Measurements from ENCODE around the gene CEP164. TPM values are rescaled to one million over a fixed set of nuclear protein-coding genes. Genes with fewer than 3 reads are reported as not detected.

CEP164 gene
- total RNA-seq, 1 experiment from 2014 or later = 22.2 TPM

DNA sequence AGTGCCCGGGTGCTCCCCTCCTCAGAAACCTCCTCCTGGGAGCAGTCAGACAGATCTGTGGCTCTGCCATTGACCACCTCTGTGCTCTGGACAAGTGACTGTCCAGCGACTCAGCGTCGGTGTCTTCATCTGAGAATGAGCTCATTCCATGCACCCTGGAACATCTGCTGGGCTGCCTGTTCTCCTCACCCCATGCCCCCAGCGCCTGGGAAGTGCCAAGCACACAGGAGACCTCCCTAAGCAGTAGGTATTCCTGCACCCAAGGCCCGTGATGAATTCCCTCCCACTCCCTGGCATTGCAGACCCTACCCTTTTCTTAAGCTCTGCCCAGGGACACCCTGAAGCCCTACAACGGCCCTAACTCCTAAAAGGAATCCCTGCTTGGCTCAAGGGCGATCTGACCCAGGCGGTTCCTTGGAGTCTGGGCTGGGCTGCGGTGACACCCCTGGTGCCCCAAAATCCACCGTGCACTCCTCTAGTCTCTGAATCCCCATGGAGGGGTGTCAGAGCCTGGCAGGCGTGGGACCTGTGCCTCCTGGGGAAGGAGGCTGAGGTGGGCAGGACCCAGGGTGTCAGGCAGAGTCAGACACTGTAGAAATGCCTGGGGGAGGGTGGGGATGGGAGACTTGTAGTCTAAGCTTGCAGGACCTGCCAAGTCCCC is 92.0 kb downstream of the CEP164 start:
- ChIA-PET RAD21 (ENCODE audit: low non-redundant PET in 1 of 2, low total read pairs in 2 of 2, uncharacterized antibody in 2 of 2, unreplicated experiment in 2 of 2) (no interaction called here), CTCF (no interaction called here), POLR2A (no interaction called here)
- Histone ChIP-seq H3K4me2 (ENCODE audit: low read length) (no peak overlapping the region), H3K4me3 (replicated peaks in 1 of 2; ENCODE audit: low read depth in 1 of 2, low read length in 2 of 2) (no peak overlapping the region), H3K9ac (ENCODE audit: low read length) (no peak overlapping the region), H3K27ac (ENCODE audit: low read depth, low read length) (no peak overlapping the region), H3K36me3 (ENCODE audit: control insufficient read depth in 1 of 2, insufficient read depth in 2 of 2, low read length in 2 of 2) (no peaks in the 10 kb centered on the region), H3K4me1 (ENCODE audit: control insufficient read depth in 1 of 2, insufficient read depth in 2 of 2, low read length in 2 of 2) (no peaks in the 10 kb centered on the region), H3K79me2 (ENCODE audit: insufficient read depth, low read length) (no peaks in the 10 kb centered on the region), H3K9me2 (ENCODE audit: insufficient read depth) (no peaks in the 10 kb centered on the region), H3K9me3 (ENCODE audit: control insufficient read depth in 1 of 2, insufficient read depth in 1 of 2, low read depth in 1 of 2, low read length in 2 of 2) (no peaks in the 10 kb centered on the region), H3K27me3 (ENCODE audit: insufficient read depth, low read length) (no peaks in the 10 kb centered on the region), H2AFZ (ENCODE audit: low read depth, low read length, poor library complexity, severe bottlenecking) (no peak overlapping the region), H4K20me1 (ENCODE audit: insufficient read depth) (no peaks in the 10 kb centered on the region)
- ATAC-seq (no peak), DNase-seq (ENCODE audit: low read depth, low spot score) (no peak)
- intact Hi-C loops (cut with micrococcal nuclease) = loop anchor here (10.0 kb wide), 1 partner anchor 525 kb away; no protein-coding TSS in a partner anchor
- TF ChIP-seq, protein P1, sequence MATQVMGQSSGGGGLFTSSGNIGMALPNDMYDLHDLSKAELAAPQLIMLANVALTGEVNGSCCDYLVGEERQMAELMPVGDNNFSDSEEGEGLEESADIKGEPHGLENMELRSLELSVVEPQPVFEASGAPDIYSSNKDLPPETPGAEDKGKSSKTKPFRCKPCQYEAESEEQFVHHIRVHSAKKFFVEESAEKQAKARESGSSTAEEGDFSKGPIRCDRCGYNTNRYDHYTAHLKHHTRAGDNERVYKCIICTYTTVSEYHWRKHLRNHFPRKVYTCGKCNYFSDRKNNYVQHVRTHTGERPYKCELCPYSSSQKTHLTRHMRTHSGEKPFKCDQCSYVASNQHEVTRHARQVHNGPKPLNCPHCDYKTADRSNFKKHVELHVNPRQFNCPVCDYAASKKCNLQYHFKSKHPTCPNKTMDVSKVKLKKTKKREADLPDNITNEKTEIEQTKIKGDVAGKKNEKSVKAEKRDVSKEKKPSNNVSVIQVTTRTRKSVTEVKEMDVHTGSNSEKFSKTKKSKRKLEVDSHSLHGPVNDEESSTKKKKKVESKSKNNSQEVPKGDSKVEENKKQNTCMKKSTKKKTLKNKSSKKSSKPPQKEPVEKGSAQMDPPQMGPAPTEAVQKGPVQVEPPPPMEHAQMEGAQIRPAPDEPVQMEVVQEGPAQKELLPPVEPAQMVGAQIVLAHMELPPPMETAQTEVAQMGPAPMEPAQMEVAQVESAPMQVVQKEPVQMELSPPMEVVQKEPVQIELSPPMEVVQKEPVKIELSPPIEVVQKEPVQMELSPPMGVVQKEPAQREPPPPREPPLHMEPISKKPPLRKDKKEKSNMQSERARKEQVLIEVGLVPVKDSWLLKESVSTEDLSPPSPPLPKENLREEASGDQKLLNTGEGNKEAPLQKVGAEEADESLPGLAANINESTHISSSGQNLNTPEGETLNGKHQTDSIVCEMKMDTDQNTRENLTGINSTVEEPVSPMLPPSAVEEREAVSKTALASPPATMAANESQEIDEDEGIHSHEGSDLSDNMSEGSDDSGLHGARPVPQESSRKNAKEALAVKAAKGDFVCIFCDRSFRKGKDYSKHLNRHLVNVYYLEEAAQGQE (IDR thresholded peaks at IDR 0.05; ENCODE audit: low read depth) = no peak
- TF ChIP-seq CBX3 (IDR thresholded peaks at IDR 0.05; ENCODE audit: low read depth) = no peak
- no peak for TF ChIP-seq ZFX (IDR thresholded peaks at IDR 0.05)
- no peak for TF ChIP-seq YY1 (IDR thresholded peaks at IDR 0.05; ENCODE audit: extremely low read depth, insufficient replicate concordance, low read depth, low read length)
- TF ChIP-seq SIN3A (IDR thresholded peaks at IDR 0.05; ENCODE audit: low read depth) = no peak
- TF ChIP-seq SP1 (IDR thresholded peaks at IDR 0.05; ENCODE audit: low read depth) = no peak
- TF ChIP-seq EGR1 (IDR thresholded peaks at IDR 0.05; ENCODE audit: low read depth) = no peak
- TF ChIP-seq, protein P2, sequence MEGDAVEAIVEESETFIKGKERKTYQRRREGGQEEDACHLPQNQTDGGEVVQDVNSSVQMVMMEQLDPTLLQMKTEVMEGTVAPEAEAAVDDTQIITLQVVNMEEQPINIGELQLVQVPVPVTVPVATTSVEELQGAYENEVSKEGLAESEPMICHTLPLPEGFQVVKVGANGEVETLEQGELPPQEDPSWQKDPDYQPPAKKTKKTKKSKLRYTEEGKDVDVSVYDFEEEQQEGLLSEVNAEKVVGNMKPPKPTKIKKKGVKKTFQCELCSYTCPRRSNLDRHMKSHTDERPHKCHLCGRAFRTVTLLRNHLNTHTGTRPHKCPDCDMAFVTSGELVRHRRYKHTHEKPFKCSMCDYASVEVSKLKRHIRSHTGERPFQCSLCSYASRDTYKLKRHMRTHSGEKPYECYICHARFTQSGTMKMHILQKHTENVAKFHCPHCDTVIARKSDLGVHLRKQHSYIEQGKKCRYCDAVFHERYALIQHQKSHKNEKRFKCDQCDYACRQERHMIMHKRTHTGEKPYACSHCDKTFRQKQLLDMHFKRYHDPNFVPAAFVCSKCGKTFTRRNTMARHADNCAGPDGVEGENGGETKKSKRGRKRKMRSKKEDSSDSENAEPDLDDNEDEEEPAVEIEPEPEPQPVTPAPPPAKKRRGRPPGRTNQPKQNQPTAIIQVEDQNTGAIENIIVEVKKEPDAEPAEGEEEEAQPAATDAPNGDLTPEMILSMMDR (IDR thresholded peaks at IDR 0.05 in 2 of 3, conservative IDR thresholded peaks at IDR 0.05 in 1 of 3; ENCODE audit: borderline replicate concordance in 1 of 3, insufficient read depth in 1 of 3, low read depth in 2 of 3, low read length in 2 of 3) = no peak
- TF ChIP-seq RAD21 (IDR thresholded peaks at IDR 0.05; ENCODE audit: low read depth) = no peak
- TF ChIP-seq, protein P3, sequence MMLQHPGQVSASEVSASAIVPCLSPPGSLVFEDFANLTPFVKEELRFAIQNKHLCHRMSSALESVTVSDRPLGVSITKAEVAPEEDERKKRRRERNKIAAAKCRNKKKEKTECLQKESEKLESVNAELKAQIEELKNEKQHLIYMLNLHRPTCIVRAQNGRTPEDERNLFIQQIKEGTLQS (IDR thresholded peaks at IDR 0.05) = no peak
- TF ChIP-seq ELF1 (IDR thresholded peaks at IDR 0.05; ENCODE audit: borderline replicate concordance, low read depth) = no peak
- TF ChIP-seq ZNF274 (IDR thresholded peaks at IDR 0.05; ENCODE audit: low read depth, low read length) = no peak
- TF ChIP-seq FOSL1 (IDR thresholded peaks at IDR 0.05; ENCODE audit: low read depth) = no peak
- TF ChIP-seq JUND (IDR thresholded peaks at IDR 0.05) = no peak
- no peak for TF ChIP-seq CEBPB (IDR thresholded peaks at IDR 0.05; ENCODE audit: low read depth)
- TF ChIP-seq POLR2AphosphoS5 (IDR thresholded peaks at IDR 0.05; ENCODE audit: low read depth, low read length) = no peak
- TF ChIP-seq SRF (IDR thresholded peaks at IDR 0.05; ENCODE audit: low read depth) = no peak
- no peak for TF ChIP-seq POLR2A (IDR thresholded peaks at IDR 0.05; ENCODE audit: borderline replicate concordance, extremely low read depth, insufficient read depth, insufficient read length)
- TF ChIP-seq, protein P4, sequence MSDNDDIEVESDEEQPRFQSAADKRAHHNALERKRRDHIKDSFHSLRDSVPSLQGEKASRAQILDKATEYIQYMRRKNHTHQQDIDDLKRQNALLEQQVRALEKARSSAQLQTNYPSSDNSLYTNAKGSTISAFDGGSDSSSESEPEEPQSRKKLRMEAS (IDR thresholded peaks at IDR 0.05) = no peak
- TF ChIP-seq, protein P5, sequence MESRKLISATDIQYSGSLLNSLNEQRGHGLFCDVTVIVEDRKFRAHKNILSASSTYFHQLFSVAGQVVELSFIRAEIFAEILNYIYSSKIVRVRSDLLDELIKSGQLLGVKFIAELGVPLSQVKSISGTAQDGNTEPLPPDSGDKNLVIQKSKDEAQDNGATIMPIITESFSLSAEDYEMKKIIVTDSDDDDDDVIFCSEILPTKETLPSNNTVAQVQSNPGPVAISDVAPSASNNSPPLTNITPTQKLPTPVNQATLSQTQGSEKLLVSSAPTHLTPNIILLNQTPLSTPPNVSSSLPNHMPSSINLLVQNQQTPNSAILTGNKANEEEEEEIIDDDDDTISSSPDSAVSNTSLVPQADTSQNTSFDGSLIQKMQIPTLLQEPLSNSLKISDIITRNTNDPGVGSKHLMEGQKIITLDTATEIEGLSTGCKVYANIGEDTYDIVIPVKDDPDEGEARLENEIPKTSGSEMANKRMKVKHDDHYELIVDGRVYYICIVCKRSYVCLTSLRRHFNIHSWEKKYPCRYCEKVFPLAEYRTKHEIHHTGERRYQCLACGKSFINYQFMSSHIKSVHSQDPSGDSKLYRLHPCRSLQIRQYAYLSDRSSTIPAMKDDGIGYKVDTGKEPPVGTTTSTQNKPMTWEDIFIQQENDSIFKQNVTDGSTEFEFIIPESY (IDR thresholded peaks at IDR 0.05; ENCODE audit: extremely low read depth, insufficient replicate concordance, low read length) = no peak
- no TSS peak for BruUV-seq (replicated peaks)
